ENCODE measurements around the gene HLCS. TPM values are rescaled to one million over a fixed set of nuclear protein-coding genes. Genes with fewer than 3 reads are reported as not detected.

The HLCS gene
- total and polyA plus RNA-seq, 2 experiments from 2014 or later, result 10.6 to 30.4 TPM

- H3K4me1 ChIP-seq (ENCODE audit: insufficient read depth), result no peaks in the 10 kb centered on the region
- H3K79me2 ChIP-seq, result no peaks in the 10 kb centered on the region
- TF ChIP-seq EZH2 (IDR thresholded peaks at IDR 0.05; ENCODE audit: borderline replicate concordance) (no peak), EZH2phosphoT487 (IDR thresholded peaks at IDR 0.05; ENCODE audit: low read depth, severe bottlenecking, unreplicated experiment) (no peak), CTCF (IDR thresholded peaks at IDR 0.05; ENCODE audit: poor library complexity) (no peak)
- no peaks in the 10 kb centered on the region for H3K9me2 ChIP-seq (replicated peaks; ENCODE audit: insufficient read depth)
- no peak overlapping the region for H3K4me2 ChIP-seq
- H3K27me3 ChIP-seq, result peaks cover 6% of the 10 kb centered on the region
- DNase-seq (ENCODE audit: low spot score), result no peak
- no peaks in the 10 kb centered on the region for H3K9me3 ChIP-seq (ENCODE audit: low read depth)
- H3K27ac ChIP-seq, result no peak overlapping the region
- no peaks in the 10 kb centered on the region for H3K36me3 ChIP-seq (replicated peaks; ENCODE audit: insufficient read depth, low read depth)
- WGBS (ENCODE audit: low lambda C conversion rate, missing lambda C conversion rate), result 91% methylated on average over 14 of the region's 14 CpGs
- H4K20me1 ChIP-seq (ENCODE audit: insufficient read depth, poor library complexity, severe bottlenecking), result no peaks in the 10 kb centered on the region
- no peak overlapping the region for H3K4me3 ChIP-seq
- no peak overlapping the region for H2AFZ ChIP-seq
Measured at GRCh38 chr21:36723371-36723881, 243.0 kb downstream of the HLCS start.

DNA sequence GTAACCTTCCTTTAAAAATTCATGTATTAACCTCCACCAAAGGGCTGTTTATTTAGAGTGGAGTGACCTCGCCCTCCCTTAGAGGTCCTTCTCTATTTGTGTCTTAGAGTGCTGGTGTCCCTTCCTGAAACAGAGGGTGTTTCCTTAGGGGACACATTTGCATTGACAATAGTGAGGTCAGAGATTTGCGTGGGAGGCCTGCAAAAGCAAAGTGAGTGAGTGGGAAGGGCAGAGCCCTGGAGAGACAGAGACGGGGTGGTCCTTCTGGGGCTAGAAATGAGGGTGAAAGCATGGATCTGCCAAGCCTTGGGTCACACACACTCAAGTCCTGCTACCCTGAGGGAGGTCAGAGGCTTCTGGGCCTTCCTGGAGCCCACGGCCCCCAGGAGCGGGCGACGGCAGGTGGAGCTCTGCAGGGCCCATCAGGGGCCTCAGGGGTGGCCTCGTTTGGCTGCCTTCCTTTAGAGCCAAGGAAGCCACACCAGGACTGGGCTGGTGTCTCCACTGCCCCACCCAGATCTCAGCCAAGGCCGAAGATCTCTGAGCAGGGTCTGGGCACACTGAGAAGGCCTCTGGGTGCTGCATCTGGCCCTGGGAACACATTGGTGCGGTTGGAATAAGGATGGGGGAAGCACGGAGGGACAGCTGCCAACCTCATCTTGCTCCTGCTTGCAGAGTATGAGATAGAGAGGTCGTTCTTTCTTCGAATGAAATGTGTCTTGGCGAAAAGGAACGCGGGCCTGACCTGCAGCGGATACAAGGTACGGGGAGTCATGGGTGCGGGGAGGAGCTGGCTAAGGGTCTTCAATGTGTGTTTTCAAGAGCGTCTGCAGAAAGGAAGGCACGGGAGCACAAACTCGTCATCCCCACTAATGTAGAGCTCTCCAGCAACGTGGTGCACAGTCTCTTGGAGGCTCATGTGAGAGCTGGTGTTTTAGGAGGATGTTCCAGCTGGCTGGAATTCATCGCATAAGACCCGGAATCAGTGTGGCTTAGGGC lies 243.8 kb downstream of the HLCS start:
- Histone ChIP-seq H3K4me1 (ENCODE audit: insufficient read depth) (no peaks in the 10 kb centered on the region), H3K79me2 (no peaks in the 10 kb centered on the region), H3K4me2 (no peak overlapping the region), H3K9me2 (replicated peaks; ENCODE audit: insufficient read depth) (no peaks in the 10 kb centered on the region), H3K4me3 (no peak overlapping the region), H3K27me3 (peaks cover 6% of the 10 kb centered on the region), H2AFZ (no peak overlapping the region), H3K9me3 (ENCODE audit: low read depth) (no peaks in the 10 kb centered on the region), H3K27ac (no peak overlapping the region), H3K36me3 (replicated peaks; ENCODE audit: insufficient read depth, low read depth) (no peaks in the 10 kb centered on the region), H4K20me1 (ENCODE audit: insufficient read depth, poor library complexity, severe bottlenecking) (no peaks in the 10 kb centered on the region)
- 91% methylated on average over 25 of the region's 25 CpGs for WGBS (ENCODE audit: low lambda C conversion rate, missing lambda C conversion rate)
- no peak for DNase-seq (ENCODE audit: low spot score)
- TF ChIP-seq EZH2 (IDR thresholded peaks at IDR 0.05; ENCODE audit: borderline replicate concordance), result no peak
- no peak for TF ChIP-seq CTCF (IDR thresholded peaks at IDR 0.05; ENCODE audit: poor library complexity)

GRCh38 chr21:36721817-36722216 lies 244.7 kb downstream of the HLCS start:
- Histone ChIP-seq H3K9me2 (replicated peaks; ENCODE audit: insufficient read depth) (no peaks in the 10 kb centered on the region), H4K20me1 (ENCODE audit: insufficient read depth, poor library complexity, severe bottlenecking) (no peaks in the 10 kb centered on the region), H3K79me2 (no peaks in the 10 kb centered on the region), H3K4me3 (no peak overlapping the region), H3K36me3 (replicated peaks; ENCODE audit: insufficient read depth, low read depth) (no peaks in the 10 kb centered on the region), H2AFZ (no peak overlapping the region), H3K27me3 (peaks cover 12% of the 10 kb centered on the region), H3K4me2 (no peak overlapping the region), H3K27ac (no peak overlapping the region), H3K4me1 (ENCODE audit: insufficient read depth) (no peaks in the 10 kb centered on the region), H3K9me3 (ENCODE audit: low read depth) (no peaks in the 10 kb centered on the region)
- 92% methylated on average over 7 of the region's 7 CpGs for WGBS (ENCODE audit: low lambda C conversion rate, missing lambda C conversion rate)
- TF ChIP-seq EZH2 (IDR thresholded peaks at IDR 0.05; ENCODE audit: borderline replicate concordance), result no peak
- no peak for TF ChIP-seq EZH2phosphoT487 (IDR thresholded peaks at IDR 0.05; ENCODE audit: low read depth, severe bottlenecking, unreplicated experiment)
- TF ChIP-seq CTCF (IDR thresholded peaks at IDR 0.05; ENCODE audit: poor library complexity), result no peak
- DNase-seq (ENCODE audit: low spot score), result no peak
